H1 (cell line): Measurements from ENCODE around the gene AFF2.

Experiments
- CTCF ChIP-seq, 3 experiments: IDR thresholded peaks; 1 replicate in 2 of 3; 2 replicates in 1 of 3; pipeline versions ENCODE4 v1.5.1 to v1.6.1; 2011; ENCODE audit warnings: low read length in 3 of 3, mild to moderate bottlenecking in 3 of 3, inconsistent platforms in 2 of 3, low read depth in 1 of 3, moderate library complexity in 1 of 3; ENCODE audit not compliant: insufficient read depth in 1 of 3; ENCODE audit errors: control extremely low read depth in 1 of 3
- EP300 ChIP-seq, 2 experiments: IDR thresholded peaks; 1 replicate in 1 of 2; 2 replicates in 1 of 2; pipeline ENCODE4 v1.6.1; 2011 to 2012; ENCODE audit warnings: low read depth in 2 of 2, low read length in 2 of 2, mild to moderate bottlenecking in 2 of 2, borderline replicate concordance in 1 of 2, inconsistent platforms in 1 of 2, moderate library complexity in 1 of 2
- EZH2 ChIP-seq: fragments of 200-600 bp; sonication (generic); IDR thresholded peaks from 2 replicates; pipeline ENCODE4 v1.7.1; 2012; ENCODE audit warnings: low read depth, mild to moderate bottlenecking, moderate library complexity, low read length, inconsistent platforms; ENCODE audit not compliant: severe bottlenecking
- HDAC2 ChIP-seq, 2 experiments: fragments of 300-600 bp in 1 of 2; sonication (generic) in 1 of 2; IDR thresholded peaks; 2 replicates each; pipeline ENCODE4 v1.6.1; 2011 to 2012; ENCODE audit warnings: low read depth in 2 of 2, low read length in 2 of 2, mild to moderate bottlenecking in 2 of 2, moderate library complexity in 2 of 2, borderline replicate concordance in 1 of 2, inconsistent platforms in 1 of 2
- JUND ChIP-seq: IDR thresholded peaks from 2 replicates; pipeline ENCODE4 v1.6.1; 2011; ENCODE audit warnings: mild to moderate bottlenecking, improper control_type of control experiment, low read length
- KDM1A ChIP-seq: fragments of 200-600, 300-600 bp; sonication (generic); IDR thresholded peaks from 2 replicates; pipeline ENCODE4 v1.7.1; 2016; ENCODE audit warnings: mild to moderate bottlenecking, low read length, borderline replicate concordance
- POLR2A ChIP-seq, 2 experiments: IDR thresholded peaks; 1 replicate in 1 of 2; 2 replicates in 1 of 2; pipeline ENCODE4 v1.6.1; 2011; ENCODE audit warnings: low read depth in 2 of 2, low read length in 2 of 2, mild to moderate bottlenecking in 2 of 2; ENCODE audit errors: control extremely low read depth in 1 of 2
- POLR2AphosphoS5 ChIP-seq: IDR thresholded peaks from 2 replicates; pipeline ENCODE4 v1.6.1; 2011; ENCODE audit warnings: low read depth, low read length
- RBBP5 ChIP-seq: IDR thresholded peaks from 2 replicates; pipeline ENCODE4 v1.7.1; 2012; ENCODE audit warnings: low read depth, mild to moderate bottlenecking, inconsistent platforms, low read length, moderate library complexity, borderline replicate concordance
- TAF1 ChIP-seq: IDR thresholded peaks from 2 replicates; pipeline ENCODE4 v1.6.1; 2011; ENCODE audit warnings: mild to moderate bottlenecking, low read depth, low read length
- YY1 ChIP-seq: IDR thresholded peaks from 2 replicates; pipeline ENCODE4 v1.6.1; 2011; ENCODE audit warnings: low read depth, mild to moderate bottlenecking, low read length
- ZNF274 ChIP-seq: IDR thresholded peaks from 2 replicates; pipeline ENCODE4 v1.7.0; 2012; ENCODE audit warnings: low read length, borderline replicate concordance; ENCODE audit errors: extremely low read depth

- no peak for TF ChIP-seq POLR2AphosphoS5
- no peak for TF ChIP-seq POLR2A (IDR thresholded peaks at IDR 0.05; ENCODE audit: control extremely low read depth in 1 of 2, low read depth in 2 of 2, low read length in 2 of 2)
- TF ChIP-seq TAF1: no peak
- TF ChIP-seq CTCF (IDR thresholded peaks at IDR 0.05; ENCODE audit: control extremely low read depth in 1 of 3, insufficient read depth in 1 of 3, low read depth in 1 of 3, low read length in 3 of 3): no peak
- TF ChIP-seq EP300 (IDR thresholded peaks at IDR 0.05; ENCODE audit: borderline replicate concordance in 1 of 2, low read depth in 2 of 2, low read length in 2 of 2): no peak
- no peak for TF ChIP-seq ZNF274
- no peak for TF ChIP-seq EZH2
- TF ChIP-seq HDAC2 (IDR thresholded peaks at IDR 0.05; ENCODE audit: borderline replicate concordance in 1 of 2, low read depth in 2 of 2, low read length in 2 of 2): no peak
- TF ChIP-seq YY1: no peak
- TF ChIP-seq KDM1A: no peak
- TF ChIP-seq JUND: no peak
- no peak for TF ChIP-seq RBBP5
Observed at GRCh38 chrX:148634591-148634990, 134.2 kb downstream of the AFF2 start.
